B cell (primary cell): Measurements from ENCODE around the gene UGDH.

Experiments
- EZH2 ChIP-seq: IDR thresholded peaks from 2 replicates; pipeline ENCODE4 v1.6.1; 2012; ENCODE audit warnings: borderline replicate concordance, low read depth, mild to moderate bottlenecking, moderate library complexity, low read length; ENCODE audit not compliant: insufficient read depth, poor library complexity, severe bottlenecking
- TF ChIP-seq, protein P1 (sequence below): fragments of 200-600 bp; IDR thresholded peaks from one replicate; pipeline ENCODE4 v1.8.0; 2022; ENCODE audit warnings: antibody characterized with exemption, mild to moderate bottlenecking

DNA sequence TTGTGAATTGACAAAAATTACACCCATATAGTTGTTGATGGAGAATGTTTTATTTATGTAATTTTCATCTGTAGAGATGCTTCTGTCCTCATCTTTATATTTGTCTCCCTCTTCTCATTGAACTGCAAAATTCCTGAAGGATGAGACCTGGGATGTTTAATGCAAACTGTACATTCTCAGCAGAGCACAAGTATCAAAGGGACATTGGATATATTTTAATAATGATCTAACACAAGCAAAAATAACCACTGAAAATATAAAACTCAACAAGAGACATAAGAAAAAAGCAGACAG is 28.6 kb downstream of the UGDH start:
- TF ChIP-seq, protein P1, sequence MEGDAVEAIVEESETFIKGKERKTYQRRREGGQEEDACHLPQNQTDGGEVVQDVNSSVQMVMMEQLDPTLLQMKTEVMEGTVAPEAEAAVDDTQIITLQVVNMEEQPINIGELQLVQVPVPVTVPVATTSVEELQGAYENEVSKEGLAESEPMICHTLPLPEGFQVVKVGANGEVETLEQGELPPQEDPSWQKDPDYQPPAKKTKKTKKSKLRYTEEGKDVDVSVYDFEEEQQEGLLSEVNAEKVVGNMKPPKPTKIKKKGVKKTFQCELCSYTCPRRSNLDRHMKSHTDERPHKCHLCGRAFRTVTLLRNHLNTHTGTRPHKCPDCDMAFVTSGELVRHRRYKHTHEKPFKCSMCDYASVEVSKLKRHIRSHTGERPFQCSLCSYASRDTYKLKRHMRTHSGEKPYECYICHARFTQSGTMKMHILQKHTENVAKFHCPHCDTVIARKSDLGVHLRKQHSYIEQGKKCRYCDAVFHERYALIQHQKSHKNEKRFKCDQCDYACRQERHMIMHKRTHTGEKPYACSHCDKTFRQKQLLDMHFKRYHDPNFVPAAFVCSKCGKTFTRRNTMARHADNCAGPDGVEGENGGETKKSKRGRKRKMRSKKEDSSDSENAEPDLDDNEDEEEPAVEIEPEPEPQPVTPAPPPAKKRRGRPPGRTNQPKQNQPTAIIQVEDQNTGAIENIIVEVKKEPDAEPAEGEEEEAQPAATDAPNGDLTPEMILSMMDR: no peak
- no peak for TF ChIP-seq EZH2
